ENCODE results near the gene HINT3. TPM values are rescaled to one million over a fixed set of nuclear protein-coding genes. Genes with fewer than 3 reads are reported as not detected.

HINT3 gene
- total and polyA plus RNA-seq, 2 of the 13 experiments (the other 11 are each of a cell fraction or from before 2014, with no cell fraction given) = 3.1 to 22.8 TPM

- TF ChIP-seq FIP1L1 (IDR thresholded peaks at IDR 0.05; ENCODE audit: borderline replicate concordance, insufficient read depth, low read depth, low read length) = no peak
- no peak for TF ChIP-seq TRIM22 (IDR thresholded peaks at IDR 0.05)
- TF ChIP-seq ZNF124 (CRISPR knock-in tag; IDR thresholded peaks at IDR 0.05) = peak; percentile 91
- no peak; the same call in 1 of the 2 replicates for TF ChIP-seq SAFB2 (CRISPR knock-in tag; IDR thresholded peaks at IDR 0.05; ENCODE audit: borderline replicate concordance, low read depth)
- TF ChIP-seq ZNF12 (CRISPR knock-in tag; IDR thresholded peaks at IDR 0.05) = no peak
- peak; percentile 68; the same call in 1 of the 2 replicates for TF ChIP-seq NCOA2 (CRISPR knock-in tag; IDR thresholded peaks at IDR 0.05)
- no peak for TF ChIP-seq PRDM10 (CRISPR knock-in tag; IDR thresholded peaks at IDR 0.05; ENCODE audit: low read depth)
- peak; percentile 100 for TF ChIP-seq SRF (IDR thresholded peaks at IDR 0.05; ENCODE audit: low read depth, low read length)
- TF ChIP-seq YEATS2 (CRISPR knock-in tag; IDR thresholded peaks at IDR 0.05; ENCODE audit: borderline replicate concordance) = peak; percentile 57; the same call in 1 of the 2 replicates
- no peak for TF ChIP-seq TMF1 (CRISPR knock-in tag; IDR thresholded peaks at IDR 0.05; ENCODE audit: low read depth)
- peak; percentile 86 for TF ChIP-seq ZMYM4 (CRISPR knock-in tag; IDR thresholded peaks at IDR 0.05)
- TF ChIP-seq SKI (IDR thresholded peaks at IDR 0.05; ENCODE audit: partially characterized antibody) = no peak
- TF ChIP-seq ZNF10 (CRISPR knock-in tag; IDR thresholded peaks at IDR 0.05; ENCODE audit: borderline replicate concordance, low read depth) = no peak
- peak; percentile 45; the same call in 1 of the 2 replicates for TF ChIP-seq FOXP1 (IDR thresholded peaks at IDR 0.05)
- TF ChIP-seq FOXP1 (CRISPR knock-in tag; IDR thresholded peaks at IDR 0.05) = peak; percentile 84
- TF ChIP-seq ZNF296 (CRISPR knock-in tag; conservative IDR thresholded peaks at IDR 0.05) = no peak
- TF ChIP-seq ZFX (CRISPR knock-in tag; IDR thresholded peaks at IDR 0.05; ENCODE audit: low read depth) = no peak
- TF ChIP-seq ZNF441 (CRISPR knock-in tag; IDR thresholded peaks at IDR 0.05; ENCODE audit: borderline replicate concordance) = peak; percentile 46; the same call in 1 of the 2 replicates
- no peak for TF ChIP-seq ZSCAN22 (CRISPR knock-in tag; IDR thresholded peaks at IDR 0.05)
- TF ChIP-seq HNRNPUL1 (IDR thresholded peaks at IDR 0.05; ENCODE audit: low read depth, low read length) = no peak
- TF ChIP-seq DRAP1 (CRISPR knock-in tag; IDR thresholded peaks at IDR 0.05) = peak; percentile 86
- no peak for TF ChIP-seq ATF3 (CRISPR knock-in tag; IDR thresholded peaks at IDR 0.05)
These were observed 37.6 kb upstream of the HINT3 start (continued) for GRCh38 chr6:125918681-125919566.
